Gastrocnemius medialis (tissue), 4 donors: ENCODE data around the gene LPAR1.

Source experiments
- POLR2A ChIP-seq, 2 donors: fragments of 450-650 bp; IDR thresholded peaks; one replicate each; pipeline ENCODE4 v1.6.1; 2017; ENCODE audit warnings: antibody characterized with exemption in 2 of 2, mild to moderate bottlenecking in 2 of 2, moderate library complexity in 2 of 2
- TF ChIP-seq, protein P1 (sequence below), 5 experiments: fragments of 450-650 bp in 3 of 5; fragments of 200-600 bp in 2 of 5; sonication (generic) in 2 of 5; IDR thresholded peaks in 4 of 5; conservative IDR thresholded peaks in 1 of 5; 1 replicate in 4 of 5; 2 replicates in 1 of 5; pipeline ENCODE4 v1.5.1; 2016 to 2019; ENCODE audit warnings: antibody characterized with exemption in 5 of 5, mild to moderate bottlenecking in 3 of 5, moderate library complexity in 3 of 5

DNA sequence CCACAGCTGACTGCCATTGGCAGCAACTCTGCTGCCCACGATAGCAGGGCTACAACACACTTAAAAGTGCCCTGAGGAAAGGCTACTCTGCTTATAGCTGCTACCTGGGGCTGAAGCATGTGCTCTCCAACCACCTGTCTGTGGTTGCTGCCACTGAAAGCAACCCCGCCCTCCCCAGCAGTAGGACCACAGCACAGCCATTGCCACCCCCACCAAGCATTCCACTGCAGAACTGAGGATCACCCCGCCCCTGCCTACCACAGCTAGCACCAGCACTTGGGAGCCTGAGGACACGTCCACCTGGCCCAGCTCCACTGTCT, 85.8 kb downstream of the LPAR1 start:
- TF ChIP-seq, protein P1, sequence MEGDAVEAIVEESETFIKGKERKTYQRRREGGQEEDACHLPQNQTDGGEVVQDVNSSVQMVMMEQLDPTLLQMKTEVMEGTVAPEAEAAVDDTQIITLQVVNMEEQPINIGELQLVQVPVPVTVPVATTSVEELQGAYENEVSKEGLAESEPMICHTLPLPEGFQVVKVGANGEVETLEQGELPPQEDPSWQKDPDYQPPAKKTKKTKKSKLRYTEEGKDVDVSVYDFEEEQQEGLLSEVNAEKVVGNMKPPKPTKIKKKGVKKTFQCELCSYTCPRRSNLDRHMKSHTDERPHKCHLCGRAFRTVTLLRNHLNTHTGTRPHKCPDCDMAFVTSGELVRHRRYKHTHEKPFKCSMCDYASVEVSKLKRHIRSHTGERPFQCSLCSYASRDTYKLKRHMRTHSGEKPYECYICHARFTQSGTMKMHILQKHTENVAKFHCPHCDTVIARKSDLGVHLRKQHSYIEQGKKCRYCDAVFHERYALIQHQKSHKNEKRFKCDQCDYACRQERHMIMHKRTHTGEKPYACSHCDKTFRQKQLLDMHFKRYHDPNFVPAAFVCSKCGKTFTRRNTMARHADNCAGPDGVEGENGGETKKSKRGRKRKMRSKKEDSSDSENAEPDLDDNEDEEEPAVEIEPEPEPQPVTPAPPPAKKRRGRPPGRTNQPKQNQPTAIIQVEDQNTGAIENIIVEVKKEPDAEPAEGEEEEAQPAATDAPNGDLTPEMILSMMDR (IDR thresholded peaks at IDR 0.05 in 4 of 5, conservative IDR thresholded peaks at IDR 0.05 in 1 of 5): no peak
- TF ChIP-seq POLR2A (IDR thresholded peaks at IDR 0.05): no peak
